Right lobe of liver (tissue), 4 donors: Measurements from ENCODE around the gene RELL2.

Experiments used
- CTCF ChIP-seq, 4 donors: fragments of 200-600 bp in 3 of 4; fragments of 450-650 bp in 1 of 4; IDR thresholded peaks; one replicate each; pipeline versions ENCODE4 v1.5.1 to v1.8.0; 2016 to 2022; ENCODE audit warnings: antibody characterized with exemption in 4 of 4, mild to moderate bottlenecking in 2 of 4
- POLR2A ChIP-seq: fragments of 450-650 bp; IDR thresholded peaks from one replicate; pipeline ENCODE4 v1.6.1; 2017; ENCODE audit warnings: antibody characterized with exemption, mild to moderate bottlenecking
- donor health status: DM: no; HTN: no; CAD: no.
- donor health status: DM: no; HTN: no; CAD: no.
- donor health status: DM: no; HTN: yes; CAD: no.

- TF ChIP-seq CTCF (IDR thresholded peaks at IDR 0.05) (no peak), POLR2A (no peak)
Observed at GRCh38 chr5:141640698-141641097, 3.9 kb downstream of the RELL2 start.
